Measurements from ENCODE around the gene PLEKHG4. TPM values are rescaled to one million over a fixed set of nuclear protein-coding genes. Genes with fewer than 3 reads are reported as not detected.

Gene PLEKHG4
- total RNA-seq, 1 experiment from 2014 or later = 13.9 TPM

DNA sequence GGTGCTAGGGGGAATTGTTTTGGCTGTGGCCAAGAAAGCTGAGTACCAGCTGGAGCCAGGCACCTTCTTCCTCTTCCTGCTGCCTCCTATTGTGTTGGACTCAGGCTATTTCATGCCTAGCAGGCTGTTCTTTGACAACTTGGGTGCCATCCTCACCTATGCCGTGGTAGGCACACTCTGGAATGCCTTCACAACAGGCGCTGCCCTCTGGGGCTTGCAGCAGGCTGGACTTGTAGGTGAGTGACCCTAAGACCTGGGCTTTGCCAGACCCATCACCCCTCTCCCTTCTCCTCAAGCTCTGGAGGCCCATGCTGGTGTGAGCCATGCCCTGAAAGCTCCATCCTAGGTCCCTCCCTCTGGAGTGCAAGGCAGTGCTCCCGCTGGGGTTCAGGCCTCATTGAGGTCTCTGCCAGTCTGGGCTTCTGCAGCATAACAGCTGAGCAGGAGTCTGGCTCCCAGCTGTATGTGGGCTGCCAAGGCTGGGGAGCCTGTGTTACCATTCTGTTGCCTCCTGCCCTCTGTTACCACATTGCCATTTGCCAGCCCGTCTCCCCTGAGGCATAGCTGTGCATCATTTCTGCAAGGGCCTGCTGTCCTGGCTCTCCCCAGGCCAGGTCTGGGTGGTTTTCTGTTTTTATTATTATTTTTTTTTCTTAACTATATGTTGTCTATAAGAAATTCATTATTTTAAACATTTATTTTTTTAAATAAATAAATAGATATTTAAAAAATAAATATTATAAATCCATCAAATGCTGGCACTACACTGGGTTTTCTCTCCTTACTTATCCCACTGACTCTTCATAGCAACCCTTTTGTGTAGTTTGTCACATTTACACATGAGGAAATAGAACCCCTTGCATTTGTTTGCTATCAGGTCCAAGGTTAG is 26.5 kb upstream of the PLEKHG4 start:
- Histone ChIP-seq H2AK5ac (ENCODE audit: insufficient read length, low read length) (no peak overlapping the region), H2BK5ac (ENCODE audit: insufficient read length, low read length) (no peak overlapping the region), H3K4ac (ENCODE audit: low read depth, low read length) (no peak overlapping the region), H3K14ac (ENCODE audit: insufficient read depth, low read length) (no peak overlapping the region), H3K4me1 (ENCODE audit: insufficient read depth, low read length) (peaks cover 2% of the 10 kb centered on the region; the same call in 1 of the 2 replicates), H2BK120ac (ENCODE audit: low read depth, low read length, poor library complexity, severe bottlenecking) (no peak overlapping the region), H3K56ac (ENCODE audit: insufficient read length, low read depth, low read length) (no peak overlapping the region), H3K79me2 (ENCODE audit: insufficient read depth, low read length) (no peaks in the 10 kb centered on the region), H2BK20ac (ENCODE audit: low read depth, low read length, poor library complexity, severe bottlenecking) (no peak overlapping the region), H4K5ac (ENCODE audit: insufficient read length, low read depth, low read length) (no peak overlapping the region), H2AFZ (ENCODE audit: low read length) (no peak overlapping the region), H3K4me2 (ENCODE audit: insufficient read depth, insufficient read length, low read length) (no peak overlapping the region), H3K9ac (ENCODE audit: extremely low read depth, insufficient read length, low read length) (no peak overlapping the region), H3K18ac (ENCODE audit: insufficient read length, low read depth, low read length) (no peak overlapping the region), H3K79me1 (ENCODE audit: insufficient read depth, low read depth, low read length, poor library complexity, severe bottlenecking) (no peaks in the 10 kb centered on the region), H2BK15ac (ENCODE audit: low read depth, low read length) (no peak overlapping the region), H4K91ac (ENCODE audit: insufficient read length, low read depth, low read length) (no peak overlapping the region), H3K23me2 (ENCODE audit: insufficient read length, low read depth, low read length, poor library complexity, severe bottlenecking) (peaks cover 13% of the 10 kb centered on the region), H3K9me3 (ENCODE audit: control insufficient read depth, low read depth, low read length) (no peaks in the 10 kb centered on the region), H4K8ac (replicated peaks; ENCODE audit: insufficient read length, low read depth, low read length) (no peak overlapping the region), H4K20me1 (ENCODE audit: control insufficient read depth, insufficient read depth, insufficient read length) (no peaks in the 10 kb centered on the region), H2BK12ac (ENCODE audit: insufficient read length, low read depth, low read length) (no peak overlapping the region), H3K23ac (ENCODE audit: insufficient read length, low read depth, low read length) (no peak overlapping the region), H3T11ph (ENCODE audit: low read length) (no peak overlapping the region), H3K27ac (ENCODE audit: insufficient read length, low read depth, low read length) (no peak overlapping the region), H3K27me3 (ENCODE audit: insufficient read depth, low read length) (no peaks in the 10 kb centered on the region; the same call in 1 of the 2 replicates)
- Mint-ChIP-seq H3K36me3 (ENCODE audit: insufficient read depth in 1 of 3, low read depth in 3 of 3) (peaks cover 0 to 20% (median 0%) of the 10 kb centered on the region in 3 experiments; a peak in 3 of 7 replicates), H3K9me3 (no peaks in the 10 kb centered on the region), H3K4me3 (no peak overlapping the region), H3K4me1 (peaks cover 16 to 17% of the 10 kb centered on the region in 2 experiments), H3K27ac (no peak overlapping the region; a peak in 1 of 7 replicates), H3K27me3 (ENCODE audit: low read depth) (peaks cover 22% of the 10 kb centered on the region)
- no peak for DNase-seq
- no peak for TF ChIP-seq CTCF (conservative IDR thresholded peaks at IDR 0.05)
- no CpG with 5 or more reads among the region's 4 CpGs for WGBS (ENCODE audit: extremely low coverage, insufficient read length, low lambda C conversion rate)

All from H9 (cell line).